ENCODE measurements around the gene FAU.
"Not testable (repeated sequence)": the region's sequence is repeated elsewhere in the genome, so short reads cannot be mapped to it uniquely, and the experiment has no call there.

FAU gene

GRCh38 chr11:65121865-65122696 lies at the start of gene FAU, which contains the start of gene MRPL49:
Gene FAU, minus strand, starts transcription at chr11:65122134. Its CDS starts 321 bp downstream, at chr11:65121813.
Gene MRPL49, plus strand, starts transcription at chr11:65122321. Its CDS starts 26 bp downstream, at chr11:65122347.
- peak; percentile 91 for DNase-seq (ENCODE audit: low spot score)

GRCh38 chr11:65170058-65170534 lies 48.2 kb upstream of the FAU start, which contains the start of gene SPDYC:
Gene SPDYC, plus strand, starts transcription at chr11:65170233. Its CDS starts 1,125 bp downstream, at chr11:65171358.
- no peak for DNase-seq (ENCODE audit: low spot score)

GRCh38 chr11:65169164-65169641 lies 47.3 kb upstream of the FAU start:
- DNase-seq (ENCODE audit: low spot score), result no peak

GRCh38 chr11:65167656-65168055 lies 45.7 kb upstream of the FAU start:
- no peak for DNase-seq (ENCODE audit: low spot score)

DNA sequence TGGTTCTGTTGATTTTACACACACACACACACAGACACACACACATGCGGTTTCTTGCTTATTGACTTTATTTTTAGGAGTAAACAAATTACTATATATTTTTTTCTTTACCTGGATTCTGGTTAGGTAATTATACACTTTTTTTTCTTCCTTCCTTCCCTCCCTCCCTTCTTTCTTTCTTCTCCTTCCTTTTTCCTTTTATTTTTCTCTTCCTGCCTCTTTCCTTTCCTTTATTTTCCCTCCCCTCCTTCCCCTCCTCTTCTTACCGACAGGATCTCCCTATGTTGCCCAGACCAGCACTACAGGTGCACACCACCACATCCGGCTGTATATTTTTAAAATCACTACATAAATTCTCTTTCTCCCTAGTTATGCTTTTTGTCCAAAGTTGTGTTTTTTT lies 45.0 kb upstream of the FAU start:
- no peak for DNase-seq (ENCODE audit: low spot score)

DNA sequence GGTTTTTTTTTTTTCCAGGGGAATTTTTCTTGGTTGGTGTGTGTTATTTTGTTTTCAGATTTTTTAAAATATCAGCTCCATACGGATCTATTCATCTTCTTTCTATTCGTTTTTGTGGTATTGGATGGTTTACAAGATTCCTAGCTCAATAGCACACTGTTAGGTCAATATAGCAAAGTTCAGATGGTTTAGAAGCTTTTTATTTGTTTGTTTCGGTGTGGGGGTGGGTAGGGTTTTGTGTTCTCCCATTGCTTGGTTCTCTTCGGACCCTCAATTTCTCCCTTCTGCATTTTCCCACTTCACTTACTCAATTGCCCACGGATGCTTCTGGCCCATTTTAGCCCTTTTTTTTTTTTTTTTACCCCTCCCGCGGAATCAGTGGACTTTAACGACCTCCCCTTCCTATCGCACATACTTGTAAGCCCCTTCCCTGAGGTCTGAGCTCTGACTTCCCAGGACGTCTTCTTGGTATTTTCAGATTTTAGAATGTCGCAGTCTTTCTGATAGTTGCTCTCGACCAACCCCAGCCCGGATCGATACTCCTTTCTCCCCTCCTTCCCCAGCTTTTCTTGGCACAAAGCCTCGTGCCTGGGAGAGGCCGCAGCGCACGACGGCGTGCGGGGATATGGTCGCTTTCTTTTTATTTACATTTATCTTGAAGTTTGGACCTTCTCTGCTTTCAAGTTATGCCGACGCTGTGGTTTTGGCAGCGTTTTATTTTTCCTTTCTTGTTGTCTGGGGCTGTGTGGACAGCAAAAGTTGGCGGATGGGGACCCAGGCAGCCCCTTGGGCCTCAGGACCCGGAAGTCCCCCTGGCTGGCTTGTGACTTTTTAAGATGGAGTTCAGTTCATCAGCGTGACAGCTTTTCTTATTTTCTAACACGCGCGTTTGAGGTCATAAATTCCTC lies 43.7 kb upstream of the FAU start:
- DNase-seq (ENCODE audit: low spot score), result no peak

DNA sequence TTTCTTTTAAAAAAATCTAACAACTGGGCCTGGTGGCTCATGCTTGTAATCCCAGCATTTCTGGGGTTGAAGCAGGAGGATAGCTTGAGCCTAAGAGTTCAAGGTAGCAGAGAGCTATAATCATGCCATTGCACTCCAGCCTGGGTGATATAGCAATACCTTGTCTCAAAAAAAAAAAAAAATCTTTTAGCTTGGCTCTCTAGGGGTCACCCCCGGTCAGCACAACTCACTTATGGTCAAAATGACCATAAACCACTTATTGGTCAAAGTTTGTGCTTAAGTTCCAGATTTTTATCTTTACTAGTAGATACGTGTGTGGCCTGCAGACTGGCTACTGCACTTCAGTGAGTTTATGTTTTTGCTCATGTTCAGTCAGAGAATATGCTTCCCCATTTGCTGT lies 41.8 kb upstream of the FAU start:
- no peak for DNase-seq (ENCODE audit: low spot score)

DNA sequence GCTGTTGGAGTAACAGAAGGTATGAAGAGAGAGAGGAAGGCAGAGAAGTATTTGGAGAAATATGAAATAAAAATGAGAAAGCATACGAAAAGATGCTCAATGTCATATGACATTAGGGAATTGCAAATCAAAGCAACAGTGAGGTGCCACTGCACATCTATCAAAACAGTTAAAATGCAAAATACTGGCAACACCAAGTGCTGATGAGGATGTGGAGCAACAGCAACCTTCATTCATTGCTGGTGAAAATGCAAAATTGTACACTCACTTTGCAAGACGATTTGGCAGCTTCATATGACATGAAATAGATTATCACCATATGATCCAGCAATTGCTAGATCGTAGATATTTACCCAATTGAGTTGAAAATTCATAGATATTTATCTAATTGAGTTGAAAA lies 38.7 kb upstream of the FAU start:
- DNase-seq (ENCODE audit: low spot score), result no peak

DNA sequence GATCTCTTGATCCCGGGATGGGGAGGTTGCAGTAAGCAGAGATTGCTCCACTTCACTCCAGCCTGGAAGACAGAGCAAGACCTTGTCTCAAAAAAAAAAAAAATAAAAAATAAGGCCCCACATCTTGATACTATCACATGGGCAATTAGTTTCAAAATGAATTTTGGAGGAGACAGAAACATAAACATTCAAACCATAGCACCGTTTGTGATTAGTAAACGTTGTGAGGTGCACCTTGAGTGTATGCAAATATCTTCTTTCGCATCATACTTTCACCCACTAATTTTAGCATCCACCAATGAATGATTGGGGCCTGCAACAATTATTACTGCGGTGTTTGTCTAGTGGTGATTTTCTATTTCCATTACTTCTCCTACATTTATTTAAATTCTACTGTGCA lies 37.1 kb upstream of the FAU start:
- DNase-seq (ENCODE audit: low spot score), result no peak

DNA sequence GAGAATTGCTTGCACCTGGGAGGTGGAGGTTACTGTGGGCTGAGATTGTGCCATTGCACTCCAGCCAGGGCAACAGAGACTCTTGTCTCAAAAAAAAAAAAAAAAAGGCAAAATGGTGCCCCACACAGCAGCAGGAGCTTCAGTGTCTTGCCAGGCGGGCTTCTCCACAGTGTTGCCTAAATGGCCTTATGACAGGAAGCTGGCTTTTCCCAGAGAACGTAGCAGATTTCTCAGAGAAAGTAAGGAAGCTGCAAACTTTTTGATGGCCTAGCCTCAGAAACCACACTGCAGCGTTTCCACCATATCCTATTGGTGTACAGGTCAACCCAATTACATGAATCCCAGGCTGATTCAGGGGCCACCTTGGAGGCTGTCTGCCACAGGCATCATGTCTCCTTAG lies 35.4 kb upstream of the FAU start:
- DNase-seq (ENCODE audit: low spot score), result no peak

GRCh38 chr11:65156926-65157325 lies 35.0 kb upstream of the FAU start:
- no peak for DNase-seq (ENCODE audit: low spot score)

DNA sequence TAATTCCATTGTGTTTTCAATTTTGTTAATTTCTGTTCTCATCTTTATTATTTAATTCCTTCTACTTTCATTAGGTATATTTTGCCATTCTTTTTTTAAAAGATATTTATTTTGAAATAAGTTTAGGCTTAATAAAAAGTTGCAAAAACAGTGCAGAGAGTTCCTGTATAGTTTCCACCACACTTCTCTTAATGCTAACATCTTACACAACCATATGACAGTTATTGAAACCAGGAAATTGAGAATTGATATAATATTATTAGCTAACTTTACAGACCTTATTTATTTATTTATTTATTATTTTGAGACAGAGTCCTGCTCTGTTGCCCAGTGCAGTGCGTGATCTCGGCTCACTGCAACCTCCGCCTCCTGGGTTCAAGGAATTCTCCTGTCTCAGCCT lies 34.3 kb upstream of the FAU start:
- no peak for DNase-seq (ENCODE audit: low spot score)

DNA sequence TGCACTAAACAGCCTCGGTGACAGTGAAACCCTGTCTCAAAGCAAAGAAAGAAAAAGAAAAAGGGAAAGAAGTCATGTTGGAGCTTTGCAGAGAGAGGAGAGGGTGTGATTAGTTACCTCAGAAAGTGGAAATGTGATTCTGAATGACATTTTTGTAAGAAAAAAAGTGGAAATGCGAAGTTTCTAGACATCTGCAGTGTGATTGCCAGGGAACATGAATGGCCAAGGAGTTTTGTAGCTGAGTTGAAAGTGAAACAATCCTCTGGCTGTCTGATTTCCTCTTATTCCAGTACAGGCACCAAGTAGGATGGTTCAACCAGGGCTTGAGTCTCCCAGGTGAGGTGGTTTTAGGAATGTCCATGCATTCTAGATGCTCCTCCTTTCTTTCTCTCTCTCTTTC lies 30.2 kb upstream of the FAU start:
- DNase-seq (ENCODE audit: low spot score), result no peak

DNA sequence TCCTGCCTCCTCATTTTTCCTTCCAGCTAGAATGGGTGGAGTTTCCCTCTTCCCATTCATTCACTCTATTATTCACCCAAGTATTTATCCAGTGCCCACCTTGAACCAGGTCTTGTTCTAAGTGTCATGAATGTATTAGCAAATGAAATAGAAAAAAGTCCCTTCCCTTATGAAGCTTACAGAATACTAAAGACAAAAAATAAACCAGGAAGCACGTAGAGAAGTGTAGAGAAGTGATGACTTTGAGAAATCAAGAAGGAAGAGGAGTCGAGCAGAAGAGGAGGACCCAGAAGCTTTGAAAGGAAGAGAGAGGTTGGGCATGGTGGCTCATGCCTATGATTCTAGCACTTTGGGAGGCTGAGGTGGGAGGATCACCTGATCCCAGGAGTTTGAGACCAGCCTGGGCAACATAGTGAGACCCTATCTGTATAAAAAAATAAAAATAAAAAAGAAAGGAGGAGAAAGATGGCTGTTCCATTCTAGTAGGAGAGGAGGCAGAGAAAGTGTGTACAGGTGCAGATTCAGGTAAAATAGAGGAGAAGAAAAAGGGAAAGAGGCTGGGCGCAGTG lies 29.5 kb upstream of the FAU start:
- DNase-seq (ENCODE audit: low spot score), result no peak

- peak; percentile 78 for DNase-seq (ENCODE audit: low spot score)
These were observed 28.8 kb upstream of the FAU start for GRCh38 chr11:65150509-65151299.

GRCh38 chr11:65150131-65150508 lies 28.2 kb upstream of the FAU start:
- DNase-seq (ENCODE audit: low spot score), result not testable (repeated sequence)

- DNase-seq (ENCODE audit: low spot score), result no peak
These were observed 26.7 kb upstream of the FAU start for GRCh38 chr11:65148657-65149056.

DNA sequence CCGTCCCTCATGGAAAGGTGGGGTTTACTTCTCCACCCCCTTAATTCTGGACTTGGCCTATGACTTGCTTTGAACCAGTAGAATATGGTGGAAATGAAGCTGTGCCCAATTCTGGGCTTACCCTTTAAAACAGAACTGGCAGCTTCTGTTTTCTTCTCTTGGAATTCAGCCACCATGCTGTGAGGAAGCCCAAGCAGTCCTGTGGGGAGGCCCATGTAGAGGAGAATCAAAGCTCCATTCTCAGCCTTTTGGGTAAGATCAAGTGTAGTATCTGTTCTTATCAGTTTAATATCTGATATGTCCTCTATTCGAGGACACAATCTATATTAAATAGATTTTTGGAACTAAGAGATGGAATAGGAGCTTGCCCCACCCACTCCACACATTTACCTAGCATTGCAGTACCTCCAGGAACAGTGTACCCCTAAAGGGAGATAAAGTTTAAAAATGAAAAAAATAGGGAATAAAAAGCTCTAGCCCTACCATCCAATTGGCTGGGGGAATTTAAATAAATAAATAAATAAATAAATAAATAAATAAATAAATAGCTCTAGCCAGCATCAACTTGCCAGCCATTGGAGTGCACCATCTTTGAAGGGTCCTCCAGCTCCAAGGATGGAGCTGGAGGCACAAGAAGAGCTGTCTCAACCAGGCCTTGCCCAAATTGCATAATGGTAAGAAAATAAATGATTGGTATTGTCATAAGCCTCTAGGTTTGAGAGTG lies 25.6 kb upstream of the FAU start:
- no peak for DNase-seq (ENCODE audit: low spot score)

- DNase-seq (ENCODE audit: low spot score), result no peak
These were observed 20.1 kb upstream of the FAU start for GRCh38 chr11:65141896-65142494.

GRCh38 chr11:65136515-65137096 lies 14.7 kb upstream of the FAU start:
- no peak for DNase-seq (ENCODE audit: low spot score)
